DOHH2 (cell line): ENCODE measurements around the gene SHISA6.

Source experiments
- EZH2phosphoT487 ChIP-seq: fragments of 200-600 bp; sonication (generic); IDR thresholded peaks from 2 replicates; pipeline ENCODE4 v1.6.1; 2017; ENCODE audit warnings: borderline replicate concordance, mild to moderate bottlenecking, antibody characterized with exemption, low read length, moderate library complexity, mixed read lengths
- TF ChIP-seq, protein P1 (sequence below): fragments of 200-600 bp; sonication (generic); IDR thresholded peaks from one replicate; pipeline ENCODE4 v1.5.1; 2014; ENCODE audit warnings: antibody characterized with exemption, mild to moderate bottlenecking, low read depth, low read length; ENCODE audit not compliant: poor library complexity, severe bottlenecking

DNA sequence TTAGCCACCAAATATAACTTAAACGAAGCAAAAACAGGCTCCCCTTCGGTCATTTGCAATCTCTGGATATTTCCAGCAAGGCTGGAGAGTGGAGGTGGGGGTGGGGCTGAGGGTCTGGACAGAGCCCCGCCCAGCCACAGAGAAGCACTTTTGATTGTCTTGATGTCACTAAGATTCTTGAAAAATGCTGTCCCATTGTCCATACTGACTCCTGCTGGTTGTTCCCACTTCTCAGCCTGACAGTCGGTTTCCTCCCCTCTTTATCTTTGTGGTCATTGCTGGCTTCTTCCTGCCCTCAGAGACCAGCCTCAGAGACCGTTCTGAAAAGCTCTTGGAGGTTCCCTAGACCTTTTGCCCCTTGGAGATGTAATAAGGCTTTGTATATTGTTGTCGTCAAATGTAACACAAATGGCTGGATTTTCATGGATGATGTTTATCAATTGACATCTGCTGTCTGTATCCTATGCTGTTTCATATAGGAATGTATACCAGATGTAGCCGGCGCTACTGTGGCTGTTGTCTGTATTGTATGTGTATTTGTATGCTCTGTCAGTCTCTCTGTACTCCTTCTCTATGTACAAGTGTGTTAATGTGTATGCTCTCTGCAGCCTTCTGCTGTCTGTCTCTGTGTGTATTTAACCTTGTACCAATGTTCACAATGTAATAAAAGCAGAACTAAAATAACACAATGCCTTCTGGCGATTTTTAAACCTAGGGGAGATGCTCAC is 262.5 kb downstream of the SHISA6 start:
- TF ChIP-seq, protein P1, sequence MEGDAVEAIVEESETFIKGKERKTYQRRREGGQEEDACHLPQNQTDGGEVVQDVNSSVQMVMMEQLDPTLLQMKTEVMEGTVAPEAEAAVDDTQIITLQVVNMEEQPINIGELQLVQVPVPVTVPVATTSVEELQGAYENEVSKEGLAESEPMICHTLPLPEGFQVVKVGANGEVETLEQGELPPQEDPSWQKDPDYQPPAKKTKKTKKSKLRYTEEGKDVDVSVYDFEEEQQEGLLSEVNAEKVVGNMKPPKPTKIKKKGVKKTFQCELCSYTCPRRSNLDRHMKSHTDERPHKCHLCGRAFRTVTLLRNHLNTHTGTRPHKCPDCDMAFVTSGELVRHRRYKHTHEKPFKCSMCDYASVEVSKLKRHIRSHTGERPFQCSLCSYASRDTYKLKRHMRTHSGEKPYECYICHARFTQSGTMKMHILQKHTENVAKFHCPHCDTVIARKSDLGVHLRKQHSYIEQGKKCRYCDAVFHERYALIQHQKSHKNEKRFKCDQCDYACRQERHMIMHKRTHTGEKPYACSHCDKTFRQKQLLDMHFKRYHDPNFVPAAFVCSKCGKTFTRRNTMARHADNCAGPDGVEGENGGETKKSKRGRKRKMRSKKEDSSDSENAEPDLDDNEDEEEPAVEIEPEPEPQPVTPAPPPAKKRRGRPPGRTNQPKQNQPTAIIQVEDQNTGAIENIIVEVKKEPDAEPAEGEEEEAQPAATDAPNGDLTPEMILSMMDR, result no peak
- no peak for TF ChIP-seq EZH2phosphoT487
